ENCODE data around the gene NANOS3.

DNA sequence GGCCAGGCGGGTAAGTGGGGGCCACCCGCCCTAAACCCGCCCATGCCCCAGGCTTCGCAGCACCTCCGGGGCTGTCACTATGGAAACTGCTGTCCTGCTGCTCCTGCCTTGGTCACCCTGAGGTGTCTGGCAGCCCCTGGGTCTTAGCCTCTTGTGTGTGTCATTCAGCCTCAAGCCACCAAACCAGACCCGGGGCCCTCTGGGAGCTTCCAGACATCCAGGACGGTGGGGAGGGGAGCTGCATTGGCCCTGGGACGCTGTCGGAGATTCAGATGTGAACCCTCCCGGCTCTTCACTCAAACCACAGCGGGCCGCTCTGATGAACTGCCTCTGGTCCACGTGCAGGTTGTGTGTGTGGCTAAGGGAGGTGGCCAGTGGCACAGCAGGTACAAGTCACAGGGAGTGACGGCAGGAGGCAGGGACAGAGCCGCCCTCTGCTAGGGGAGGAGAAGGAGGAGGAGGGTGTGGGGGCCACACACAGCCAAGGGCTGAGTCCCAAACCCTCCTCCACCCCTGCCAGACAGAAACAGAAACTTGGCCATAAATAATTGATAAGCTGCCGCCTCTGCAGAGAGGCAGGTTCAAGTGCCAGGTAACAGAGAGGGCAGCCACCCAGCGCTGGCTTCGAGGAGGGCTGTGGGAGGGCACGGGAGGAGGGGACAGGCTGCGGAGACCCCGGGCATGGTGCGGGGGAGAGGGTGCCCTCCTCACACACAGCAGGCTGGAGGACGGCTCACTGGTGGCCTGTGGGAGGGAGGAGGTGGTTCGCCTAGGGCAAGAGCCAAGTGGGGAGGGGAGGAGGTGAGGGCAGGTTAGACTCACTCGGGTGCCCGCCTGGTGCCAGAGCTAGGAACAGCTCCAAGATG is 8.0 kb downstream of the NANOS3 start:
- TF ChIP-seq GATA2 (IDR thresholded peaks at IDR 0.05; ENCODE audit: low read depth, low read length): no peak
- no peak for TF ChIP-seq GATA3 (IDR thresholded peaks at IDR 0.05; ENCODE audit: low read depth, low read length)
